ENCODE data around the gene CSPG5.

Gene CSPG5

GRCh38 chr3:47578691-47579632, at the start of gene CSPG5:
TSS of gene CSPG5 (minus strand) at chr3:47578865. CDS start at chr3:47578693, 172 bp downstream.
- in situ Hi-C loops (cut with HindIII; ENCODE audit: low sequenced_read_pairs): no loop called here
- DNase-seq (ENCODE audit: low read depth, low spot score): no peak
- no peak for TF ChIP-seq CTCF (IDR thresholded peaks at IDR 0.05; ENCODE audit: low read depth, low read length)
- peak within 1 kb of the TSS; percentile 34 for H3K4me3 ChIP-seq (ENCODE audit: low read depth, low read length)

- no peak for DNase-seq (ENCODE audit: low read depth, low spot score)
- no peak for TF ChIP-seq CTCF (IDR thresholded peaks at IDR 0.05; ENCODE audit: low read depth, low read length)
- no peak overlapping the region for H3K4me3 ChIP-seq (ENCODE audit: low read depth, low read length)
- in situ Hi-C loops (cut with HindIII; ENCODE audit: low sequenced_read_pairs): no loop called here
These were observed 49.8 kb upstream of the CSPG5 start for GRCh38 chr3:47628426-47628825.

GRCh38 chr3:47622671-47623461, 44.2 kb upstream of the CSPG5 start:
- in situ Hi-C loops (cut with HindIII; ENCODE audit: low sequenced_read_pairs): no loop called here
- DNase-seq (ENCODE audit: low read depth, low spot score): no peak
- no peak for TF ChIP-seq CTCF (IDR thresholded peaks at IDR 0.05; ENCODE audit: low read depth, low read length)
- no peak overlapping the region for H3K4me3 ChIP-seq (ENCODE audit: low read depth, low read length)

- DNase-seq (ENCODE audit: low read depth, low spot score): peak; percentile 70
- no peak overlapping the region for H3K4me3 ChIP-seq (ENCODE audit: low read depth, low read length)
- TF ChIP-seq CTCF (IDR thresholded peaks at IDR 0.05; ENCODE audit: low read depth, low read length): no peak
- in situ Hi-C loops (cut with HindIII; ENCODE audit: low sequenced_read_pairs): no loop called here
These were observed 38.7 kb upstream of the CSPG5 start for GRCh38 chr3:47617086-47618010.

- TF ChIP-seq CTCF (IDR thresholded peaks at IDR 0.05; ENCODE audit: low read depth, low read length): no peak
- DNase-seq (ENCODE audit: low read depth, low spot score): no peak
- in situ Hi-C loops (cut with HindIII; ENCODE audit: low sequenced_read_pairs): no loop called here
- H3K4me3 ChIP-seq (ENCODE audit: low read depth, low read length): no peak overlapping the region
These were observed 36.1 kb upstream of the CSPG5 start for GRCh38 chr3:47614788-47615187.

GRCh38 chr3:47613722-47614121, 35.1 kb upstream of the CSPG5 start:
- in situ Hi-C loops (cut with HindIII; ENCODE audit: low sequenced_read_pairs): no loop called here

More at GRCh38 chr3:47613722-47614121, 35.1 kb upstream of the CSPG5 start:
- H3K4me3 ChIP-seq (ENCODE audit: low read depth, low read length): no peak overlapping the region
- TF ChIP-seq CTCF (IDR thresholded peaks at IDR 0.05; ENCODE audit: low read depth, low read length): no peak
- DNase-seq (ENCODE audit: low read depth, low spot score): peak; percentile 26

Measured in astrocyte of the spinal cord (primary cell).